ENCODE results near the gene KCTD10. TPM values are rescaled to one million over a fixed set of nuclear protein-coding genes. Genes with fewer than 3 reads are reported as not detected.
A peak's percentile ranks its signal among the peaks of the same experiment; 100 is the strongest.

The KCTD10 gene
- total RNA-seq, 2 donors from 2014 or later = 53.5 to 56.9 TPM

DNA sequence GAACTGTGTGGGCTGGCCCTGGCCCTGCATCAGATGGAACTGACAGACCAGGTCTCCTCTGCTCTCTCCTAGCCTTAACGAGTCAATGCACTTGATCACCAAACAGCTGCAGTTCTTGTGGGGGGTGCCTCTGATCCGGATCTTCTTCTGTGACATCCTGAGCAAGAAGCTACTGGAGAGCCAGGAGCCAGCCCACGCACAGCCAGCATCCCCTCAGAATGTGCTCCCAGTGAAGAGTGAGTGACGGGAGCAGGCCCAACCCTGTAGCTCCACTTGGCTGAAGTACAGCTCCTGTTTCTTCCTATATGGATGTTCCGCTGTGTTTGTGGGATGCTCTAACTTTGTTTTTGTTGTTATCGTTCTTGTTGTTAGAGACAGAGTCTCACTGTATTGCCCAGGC, 24.2 kb upstream of the KCTD10 start:
- Mint-ChIP-seq H3K9me3 (no peaks in the 10 kb centered on the region), H3K36me3 (peaks cover 11 to 18% of the 10 kb centered on the region in 2 donors), H3K27ac (no peak overlapping the region)
- DNase-seq (ENCODE audit: low spot score in 2 of 2) (no peak), ATAC-seq (no peak)

DNA sequence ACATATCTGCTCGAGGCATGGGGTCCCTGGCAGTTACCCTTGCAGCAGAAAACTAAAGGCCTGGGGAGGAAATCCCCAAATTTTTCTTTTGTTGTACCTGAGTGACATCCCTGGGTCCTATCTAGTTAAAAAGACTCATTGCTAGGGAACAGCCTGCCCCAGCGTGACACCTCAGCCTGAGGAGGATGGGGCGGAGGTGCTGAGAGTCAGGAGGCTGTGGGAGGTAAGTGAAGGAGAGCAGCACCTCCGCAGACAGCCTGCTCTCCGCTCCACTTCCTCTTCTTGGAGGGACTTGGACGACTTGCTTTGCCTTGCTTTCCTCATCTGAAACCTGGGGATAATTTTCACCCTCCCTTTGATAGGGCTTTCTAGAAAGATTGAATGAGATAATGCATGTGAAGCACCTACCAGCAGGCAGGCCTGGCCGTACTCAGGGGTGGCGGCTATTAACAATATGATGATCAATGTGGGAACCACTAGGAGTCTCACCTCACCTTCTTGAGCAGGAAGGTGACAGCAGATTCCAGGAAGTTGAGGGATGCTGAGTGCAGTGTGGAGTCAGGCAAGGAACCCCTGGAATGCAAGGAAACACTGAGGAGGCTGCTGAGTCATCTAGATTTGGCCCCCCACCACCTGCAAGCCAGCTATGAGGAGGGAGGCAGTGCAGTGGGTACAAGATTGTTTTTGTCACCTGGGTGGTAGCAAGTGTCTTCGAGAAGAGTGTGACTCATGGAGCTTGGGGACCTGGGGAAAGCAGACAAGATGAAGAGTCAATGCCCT, 23.5 kb upstream of the KCTD10 start:
- H3K36me3 Mint-ChIP-seq = peaks cover 11 to 18% of the 10 kb centered on the region in 2 donors
- ATAC-seq (no peak), DNase-seq (ENCODE audit: low spot score in 2 of 2) (no peak)
- no peaks in the 10 kb centered on the region for H3K9me3 Mint-ChIP-seq
- H3K27ac Mint-ChIP-seq = peak overlapping the region in 1 of 2 donors; percentile 86

DNA sequence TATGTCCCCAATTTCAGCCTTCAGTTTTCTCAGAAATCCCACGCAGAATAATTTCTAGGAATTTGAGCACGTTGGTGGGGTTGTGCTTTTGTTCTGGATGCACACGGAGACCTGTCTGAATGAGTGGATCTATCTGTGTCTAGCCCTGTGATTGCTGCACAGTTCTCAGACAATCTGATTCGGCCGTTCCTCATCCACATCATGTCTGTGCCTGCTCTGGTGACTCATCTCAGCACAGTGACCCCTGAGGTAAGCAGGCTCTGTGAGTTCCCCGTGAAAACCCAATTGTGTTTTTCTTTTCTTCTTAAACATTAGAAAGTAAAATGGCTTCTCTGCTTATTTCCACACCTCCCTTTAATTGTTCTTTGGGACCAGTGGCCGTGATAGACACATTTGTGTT, 20.6 kb upstream of the KCTD10 start:
- no peak for DNase-seq (ENCODE audit: low spot score in 2 of 2)
- peaks cover 0 to 18% of the 10 kb centered on the region in 2 donors for H3K36me3 Mint-ChIP-seq
- ATAC-seq = no peak
- H3K27ac Mint-ChIP-seq = no peak overlapping the region
- H3K9me3 Mint-ChIP-seq = no peaks in the 10 kb centered on the region

DNA sequence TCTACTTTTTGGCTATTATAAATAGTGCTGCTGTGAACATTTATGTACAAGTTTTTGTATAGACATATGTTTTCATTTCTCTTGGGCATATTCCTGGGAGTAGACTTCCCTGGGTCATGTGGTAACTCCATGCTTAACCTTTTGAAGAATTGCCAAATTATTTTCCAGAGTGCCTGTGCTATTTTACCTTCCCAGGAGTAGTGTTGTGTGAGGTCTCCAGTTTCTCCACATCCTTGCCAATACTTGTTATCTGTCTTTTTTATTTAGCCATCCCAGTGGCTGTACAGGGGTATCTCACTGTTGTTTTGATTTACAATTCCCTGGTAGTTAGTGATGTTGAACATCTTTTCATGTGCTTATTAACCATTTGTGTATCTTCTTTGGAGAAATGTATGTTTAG, 19.2 kb upstream of the KCTD10 start:
- Mint-ChIP-seq H3K9me3 (no peaks in the 10 kb centered on the region), H3K36me3 (peaks cover 2 to 20% of the 10 kb centered on the region in 2 donors), H3K27ac (no peak overlapping the region)
- DNase-seq (ENCODE audit: low spot score in 2 of 2) (no peak), ATAC-seq (no peak)

DNA sequence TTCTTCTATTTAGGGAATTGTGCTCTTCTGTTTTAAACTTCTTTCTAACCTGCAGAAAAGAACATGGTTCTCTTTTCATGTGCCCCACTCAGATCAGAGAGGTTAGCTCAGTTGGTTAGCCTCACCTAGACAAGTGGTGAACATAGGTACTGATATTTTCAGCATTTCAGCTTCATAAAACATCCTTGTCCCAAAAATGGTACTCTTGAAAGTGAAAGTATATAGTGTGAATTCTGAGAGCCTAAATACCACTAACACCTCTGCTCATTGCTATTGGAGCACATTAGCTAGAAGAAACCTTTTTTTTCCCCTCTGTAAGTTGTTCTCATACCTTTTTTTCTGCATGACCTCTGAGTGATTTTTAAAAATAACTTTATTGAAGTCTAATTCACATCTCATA, 17.9 kb upstream of the KCTD10 start:
- Mint-ChIP-seq H3K27ac (peak overlapping the region in 1 of 2 donors; percentile 51), H3K36me3 (peaks cover 7 to 25% of the 10 kb centered on the region in 2 donors), H3K9me3 (no peaks in the 10 kb centered on the region)
- no peak for DNase-seq (ENCODE audit: low spot score in 2 of 2)
- ATAC-seq = no peak

DNA sequence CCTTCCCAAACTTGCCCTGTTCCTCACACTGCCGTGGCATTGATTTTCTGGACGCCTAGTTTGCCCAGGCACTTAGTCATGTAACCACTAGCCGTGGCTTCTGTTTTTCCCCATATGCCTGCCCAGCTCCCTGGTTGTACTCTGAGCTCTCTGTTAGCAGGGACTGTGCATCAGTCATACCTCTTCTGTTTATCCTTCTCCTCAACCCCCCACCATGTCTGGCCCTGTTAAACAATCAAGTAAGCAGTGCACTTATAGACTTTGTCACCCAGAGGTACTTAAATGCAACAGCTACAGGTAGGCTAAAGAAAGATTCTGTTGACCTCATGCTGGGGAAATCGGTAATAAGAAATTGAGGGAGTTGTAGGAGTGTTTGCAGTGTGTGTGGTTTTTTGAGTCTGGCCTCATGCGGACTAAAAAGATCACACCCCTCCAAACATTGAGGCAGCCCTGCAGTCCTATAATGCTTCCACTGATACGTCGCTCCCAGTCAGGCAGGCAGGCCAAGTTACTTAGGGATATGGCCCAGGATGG, 17.3 kb upstream of the KCTD10 start:
- DNase-seq (ENCODE audit: low spot score in 2 of 2) (no peak), ATAC-seq (no peak)
- no peaks in the 10 kb centered on the region for H3K9me3 Mint-ChIP-seq
- H3K36me3 Mint-ChIP-seq = peaks cover 7 to 25% of the 10 kb centered on the region in 2 donors
- H3K27ac Mint-ChIP-seq = no peak overlapping the region

DNA sequence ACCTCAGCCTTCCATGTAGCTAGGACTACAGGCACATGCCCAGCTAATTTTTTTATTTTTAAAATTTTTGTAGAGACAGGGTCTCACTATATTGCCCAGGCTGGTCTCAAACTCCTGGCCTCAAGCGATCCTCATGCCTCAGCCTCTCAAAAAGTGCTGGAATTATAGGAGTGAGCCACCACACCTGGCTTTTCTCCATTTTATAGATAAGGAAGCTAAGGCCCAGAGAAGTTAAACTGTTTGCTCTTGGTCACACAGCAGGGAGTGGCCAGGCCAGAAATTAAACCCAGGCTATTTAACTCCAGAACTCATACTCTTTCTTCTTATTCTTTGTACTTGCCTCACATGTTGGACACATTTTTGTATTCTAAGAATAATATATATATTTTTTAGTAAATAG, 16.8 kb upstream of the KCTD10 start:
- Mint-ChIP-seq H3K27ac (no peak overlapping the region), H3K36me3 (peaks cover 7 to 25% of the 10 kb centered on the region in 2 donors), H3K9me3 (no peaks in the 10 kb centered on the region)
- no peak for DNase-seq (ENCODE audit: low spot score in 2 of 2)
- ATAC-seq = no peak

DNA sequence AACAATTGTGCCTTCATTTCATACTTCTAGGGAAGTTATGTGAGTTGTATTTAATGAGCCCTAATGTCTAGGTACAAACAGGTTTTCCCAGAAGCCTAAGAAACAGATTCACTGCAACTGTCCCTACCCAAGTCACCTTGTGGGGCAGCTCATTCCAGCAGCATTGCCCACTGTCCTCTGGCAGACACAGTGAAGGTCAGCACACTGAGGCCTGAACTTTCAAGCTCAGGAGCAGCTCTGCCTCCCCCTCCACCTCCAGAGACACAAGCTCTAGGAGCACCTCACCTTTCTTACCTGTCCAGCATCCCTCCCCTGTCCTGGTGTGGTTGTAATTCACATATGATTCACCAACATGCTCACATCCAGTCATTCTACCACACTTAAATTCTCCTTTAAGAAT, 16.0 kb upstream of the KCTD10 start:
- ATAC-seq (no peak), DNase-seq (ENCODE audit: low spot score in 2 of 2) (no peak)
- no peaks in the 10 kb centered on the region for H3K9me3 Mint-ChIP-seq
- peaks cover 7 to 24% of the 10 kb centered on the region in 2 donors for H3K36me3 Mint-ChIP-seq
- peak overlapping the region in 1 of 2 donors; percentile 17 for H3K27ac Mint-ChIP-seq

DNA sequence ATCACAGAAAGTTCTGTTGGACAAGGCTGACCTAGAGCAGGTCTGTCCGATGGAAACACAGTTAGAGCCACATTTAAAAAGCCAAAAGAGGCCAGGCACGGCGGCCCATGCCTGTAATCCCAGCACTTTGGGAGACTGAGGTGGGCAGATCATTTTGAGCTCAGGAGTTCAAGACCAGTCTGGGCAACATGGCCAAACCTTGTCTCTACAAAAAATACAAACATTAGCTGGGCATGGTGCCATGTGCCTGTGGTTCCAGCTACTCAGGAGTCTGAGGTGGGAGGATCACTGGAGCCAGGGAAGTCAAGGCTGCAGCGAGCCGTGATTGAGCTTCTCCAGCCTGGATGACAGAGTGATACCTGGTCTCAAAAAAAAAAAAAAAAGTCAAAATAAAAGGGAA, 15.3 kb upstream of the KCTD10 start:
- no peak for DNase-seq (ENCODE audit: low spot score in 2 of 2)
- ATAC-seq = no peak
- Mint-ChIP-seq H3K27ac (no peak overlapping the region), H3K9me3 (no peaks in the 10 kb centered on the region), H3K36me3 (peaks cover 7 to 17% of the 10 kb centered on the region in 2 donors)

DNA sequence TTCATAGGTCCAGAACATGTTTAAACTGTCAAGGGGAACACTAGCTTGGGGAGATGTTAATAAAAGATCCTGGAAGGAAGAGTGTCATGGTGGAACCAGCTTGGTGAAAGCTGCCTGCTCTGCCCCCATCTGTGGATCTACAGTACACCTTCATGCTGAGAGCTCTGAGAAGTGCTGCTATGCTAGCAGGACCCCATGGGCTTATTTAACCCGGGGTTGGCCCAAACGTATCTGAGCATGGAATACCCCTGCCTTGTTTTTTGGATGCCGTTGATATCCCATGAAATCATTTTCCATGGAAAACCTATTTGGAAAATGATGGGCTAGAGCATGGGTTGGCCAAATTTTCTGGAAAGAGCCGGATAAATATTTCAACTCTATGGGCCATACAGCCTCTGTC, 14.6 kb upstream of the KCTD10 start:
- no peak for ATAC-seq
- no peak for DNase-seq (ENCODE audit: low spot score in 2 of 2)
- Mint-ChIP-seq H3K27ac (no peak overlapping the region), H3K36me3 (peaks cover 7 to 17% of the 10 kb centered on the region in 2 donors), H3K9me3 (no peaks in the 10 kb centered on the region)

DNA sequence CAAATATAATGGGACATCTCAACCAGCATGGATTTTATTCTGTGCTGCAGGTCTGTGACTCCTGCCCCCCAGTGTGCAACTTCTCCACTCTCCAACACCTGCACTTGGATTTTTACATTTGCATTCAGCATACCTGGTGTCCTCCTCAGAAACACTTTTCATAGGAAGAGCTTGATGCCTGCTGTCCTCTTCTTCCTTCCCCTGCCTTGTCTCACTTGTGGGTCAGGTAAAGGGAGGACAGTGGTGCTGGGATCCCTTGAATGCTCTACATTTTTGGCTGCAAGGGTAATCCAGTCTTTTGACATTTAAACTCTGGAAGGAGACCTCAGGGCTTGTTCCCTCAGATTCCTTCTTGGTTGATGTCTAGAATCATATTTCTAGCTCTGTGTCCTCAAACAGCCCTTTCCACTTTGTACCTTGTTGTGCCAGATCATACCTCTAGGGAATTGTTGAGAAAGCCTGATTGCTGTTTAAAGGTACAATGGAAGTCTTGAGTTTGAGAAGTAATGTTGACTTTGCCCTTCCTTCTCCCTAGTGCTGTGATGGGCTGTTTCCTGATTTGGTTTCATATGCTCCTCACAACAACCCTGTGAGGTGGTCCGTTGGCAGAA, 13.0 kb upstream of the KCTD10 start:
- no peak overlapping the region for H3K27ac Mint-ChIP-seq
- peaks cover 7 to 15% of the 10 kb centered on the region in 2 donors for H3K36me3 Mint-ChIP-seq
- no peak for DNase-seq (ENCODE audit: low spot score in 2 of 2)
- ATAC-seq = no peak
- no peaks in the 10 kb centered on the region for H3K9me3 Mint-ChIP-seq

DNA sequence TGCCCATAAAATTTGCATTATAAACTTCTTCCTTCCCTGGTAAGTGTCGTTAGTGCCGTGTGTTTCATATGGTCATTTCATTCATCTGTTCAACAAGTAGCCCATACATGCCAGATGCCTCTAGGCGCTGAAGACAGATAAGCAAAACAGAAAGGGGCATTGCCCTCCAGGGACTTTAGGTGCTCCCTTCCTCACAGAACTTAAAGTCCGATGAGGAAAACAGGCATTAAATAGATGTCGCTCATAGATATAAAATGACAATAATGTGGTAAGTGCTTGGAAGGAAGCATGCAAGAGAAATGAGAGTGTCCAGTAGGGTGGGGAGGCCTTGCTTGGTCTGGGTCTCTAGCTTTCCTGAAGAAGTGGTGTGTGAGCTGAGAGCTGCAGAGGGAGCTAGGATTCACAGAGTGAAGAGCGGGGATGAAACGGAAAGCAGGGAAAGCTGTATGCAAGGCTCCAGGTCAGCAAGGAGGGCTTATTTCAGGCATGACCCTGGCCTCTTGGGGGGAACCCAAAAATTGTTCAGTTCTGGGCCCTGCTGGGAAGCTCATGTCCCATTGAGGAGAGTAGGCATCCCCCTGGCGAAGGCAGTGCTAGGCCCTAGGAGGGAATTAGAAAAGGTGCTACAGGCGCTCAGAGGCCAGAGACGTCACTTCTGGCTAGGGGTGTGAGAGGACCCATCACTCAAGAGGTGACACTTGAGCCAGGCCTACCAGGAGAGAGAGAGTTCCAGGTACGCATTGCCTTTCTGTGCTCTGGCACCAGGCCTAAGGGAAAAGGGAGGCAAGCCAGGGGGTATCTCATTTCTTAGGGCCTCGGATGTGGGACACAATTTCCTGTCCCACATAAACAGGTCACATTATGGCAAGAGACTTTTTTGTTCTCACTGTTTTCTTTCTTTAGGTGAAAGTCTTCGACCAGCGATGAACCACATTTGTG, 12.2 kb upstream of the KCTD10 start:
- Mint-ChIP-seq H3K9me3 (no peaks in the 10 kb centered on the region), H3K36me3 (peaks cover 7 to 8% of the 10 kb centered on the region in 2 donors), H3K27ac (no peak overlapping the region)
- no peak for DNase-seq (ENCODE audit: low spot score in 2 of 2)
- ATAC-seq = no peak

DNA sequence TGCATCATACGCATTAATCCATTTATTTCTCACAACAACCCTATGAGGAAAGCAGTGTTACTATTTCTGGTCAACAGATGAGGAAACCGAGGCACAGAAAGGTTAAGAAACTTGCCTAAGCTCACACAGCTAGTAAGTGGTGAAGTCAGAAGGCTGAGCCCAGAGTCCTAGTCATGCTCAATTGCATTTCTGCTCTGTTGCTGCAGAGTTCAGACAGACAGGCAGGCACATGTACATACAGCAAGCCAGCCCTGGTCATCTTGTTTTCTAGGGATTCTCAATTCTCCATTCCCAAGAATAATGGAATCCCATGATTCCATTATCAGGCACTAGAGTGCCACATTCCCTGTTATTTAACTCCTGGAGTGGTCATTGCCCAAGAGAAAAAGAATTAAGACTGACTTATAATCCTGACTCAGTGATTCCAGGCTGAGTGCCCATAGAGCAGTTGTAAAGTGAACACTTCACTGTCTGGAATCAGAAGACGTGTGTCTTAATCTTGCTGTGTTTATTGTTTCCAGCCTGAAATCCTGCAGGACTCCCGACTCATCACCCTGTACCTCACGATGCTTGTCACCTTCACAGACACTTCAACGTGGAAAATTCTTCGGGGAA, 11.1 kb upstream of the KCTD10 start:
- ATAC-seq = no peak
- Mint-ChIP-seq H3K9me3 (no peaks in the 10 kb centered on the region), H3K36me3 (peaks cover 8 to 11% of the 10 kb centered on the region in 2 donors)

DNA sequence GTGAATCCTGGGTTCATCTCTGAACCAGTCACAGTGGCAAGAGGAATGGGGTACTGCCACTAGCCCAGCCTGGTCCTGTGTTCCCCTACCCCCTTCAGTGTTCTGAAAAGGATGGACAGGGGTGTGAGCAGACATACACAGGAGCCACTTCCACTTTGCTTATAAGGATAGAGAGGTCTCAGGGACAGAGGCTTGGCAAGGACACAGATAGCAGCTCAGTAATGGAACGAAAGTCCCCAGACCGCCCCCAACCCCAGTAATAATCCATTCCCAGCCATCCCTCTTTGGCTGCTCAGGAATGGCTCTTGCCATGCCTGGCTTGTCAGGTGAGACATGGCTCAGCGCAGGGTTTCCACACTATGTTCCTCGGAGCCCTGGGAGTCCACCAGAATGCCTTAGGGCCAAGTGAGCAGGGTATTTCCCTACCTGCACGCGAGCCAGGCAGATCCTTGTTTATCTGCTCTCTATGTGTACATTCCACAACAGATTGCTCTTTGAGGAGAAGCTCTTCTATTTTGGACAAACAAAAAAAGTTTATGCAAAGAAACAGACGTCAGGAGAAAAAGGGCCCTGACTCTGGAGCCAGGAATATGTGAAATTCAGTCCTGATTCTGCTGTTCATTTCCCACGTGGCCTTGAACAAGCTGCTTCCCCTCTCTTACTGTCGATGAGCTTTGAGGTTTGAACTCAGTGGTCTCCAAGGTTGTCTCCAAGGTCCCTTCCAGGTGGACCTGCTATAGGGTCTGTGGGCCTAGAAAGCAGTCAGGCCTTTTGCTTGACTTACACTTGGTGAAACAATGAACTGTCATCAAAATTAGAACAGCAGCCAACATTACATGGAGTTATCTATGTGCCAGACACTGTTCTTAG, 10.3 kb upstream of the KCTD10 start:
- no peaks in the 10 kb centered on the region for H3K9me3 Mint-ChIP-seq
- DNase-seq (ENCODE audit: low spot score in 2 of 2) (no peak), ATAC-seq (no peak)
- peaks cover 8 to 11% of the 10 kb centered on the region in 2 donors for H3K36me3 Mint-ChIP-seq
- H3K27ac Mint-ChIP-seq = no peak overlapping the region

More for the DNA sequence above, 11.1 kb upstream of the KCTD10 start:
- H3K27ac Mint-ChIP-seq = no peak overlapping the region
- no peak for DNase-seq (ENCODE audit: low spot score in 2 of 2)

DNA sequence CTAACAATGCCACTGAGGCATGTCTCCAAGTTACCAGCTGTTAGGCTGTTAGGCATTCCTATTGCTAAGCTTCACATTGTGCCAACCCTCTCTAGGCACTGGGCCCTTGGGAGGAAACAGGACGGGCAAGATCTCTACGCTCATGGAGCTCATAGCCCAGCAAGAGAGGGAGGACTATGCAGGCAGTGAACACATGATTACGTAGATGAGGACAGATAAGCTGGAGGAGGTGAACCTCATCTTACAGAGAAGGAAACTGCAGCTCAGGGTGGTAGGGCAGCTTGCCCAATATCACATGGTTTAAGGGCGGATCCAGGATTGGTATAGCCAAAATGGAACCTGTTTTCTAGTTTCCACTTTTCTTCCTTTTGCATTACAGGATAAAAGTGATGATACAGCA, 8.1 kb upstream of the KCTD10 start:
- H3K36me3 Mint-ChIP-seq = peaks cover 0 to 5% of the 10 kb centered on the region in 2 donors
- no peaks in the 10 kb centered on the region for H3K9me3 Mint-ChIP-seq
- no peak overlapping the region for H3K27ac Mint-ChIP-seq
- no peak for DNase-seq (ENCODE audit: low spot score in 2 of 2)
- no peak for ATAC-seq

DNA sequence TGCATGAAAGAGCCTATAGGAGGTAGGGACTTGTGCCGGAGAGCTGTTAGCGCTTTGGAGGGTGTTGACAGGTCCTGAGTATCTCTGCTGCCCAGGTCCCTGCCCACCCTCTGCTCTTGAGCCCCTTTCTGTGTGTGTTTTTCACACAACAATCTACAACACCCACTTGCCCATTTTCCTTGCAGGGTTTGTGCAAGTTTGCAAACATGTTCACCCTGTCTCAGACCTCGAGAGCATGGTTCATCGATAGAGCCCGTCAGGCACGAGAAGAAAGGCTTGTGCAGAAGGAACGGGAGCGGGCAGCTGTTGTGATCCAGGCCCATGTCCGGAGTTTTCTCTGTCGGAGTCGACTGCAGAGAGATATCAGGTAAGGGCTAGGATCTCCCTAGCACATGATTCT, 6.2 kb upstream of the KCTD10 start:
- ATAC-seq (no peak), DNase-seq (ENCODE audit: low spot score in 2 of 2) (no peak)
- Mint-ChIP-seq H3K36me3 (peaks cover 0 to 5% of the 10 kb centered on the region in 2 donors), H3K27ac (no peak overlapping the region), H3K9me3 (no peaks in the 10 kb centered on the region)
